Tibial nerve (tissue), 3 donors: ENCODE data around the gene ETF1.
A peak's percentile ranks its signal among the peaks of the same experiment; 100 is the strongest.

Experiments
- POLR2A ChIP-seq, 2 donors: fragments of 450-650 bp; IDR thresholded peaks; one replicate each; pipeline ENCODE4 v1.6.1; 2017; ENCODE audit warnings: antibody characterized with exemption in 2 of 2, mild to moderate bottlenecking in 2 of 2, moderate library complexity in 2 of 2
- TF ChIP-seq, protein P1 (sequence below), 5 experiments: fragments of 200-600 bp in 3 of 5; fragments of 450-650 bp in 2 of 5; sonication (generic) in 3 of 5; IDR thresholded peaks; one replicate each; pipeline ENCODE4 v1.5.1; 2016 to 2019; ENCODE audit warnings: antibody characterized with exemption in 5 of 5, mild to moderate bottlenecking in 3 of 5, moderate library complexity in 2 of 5

DNA sequence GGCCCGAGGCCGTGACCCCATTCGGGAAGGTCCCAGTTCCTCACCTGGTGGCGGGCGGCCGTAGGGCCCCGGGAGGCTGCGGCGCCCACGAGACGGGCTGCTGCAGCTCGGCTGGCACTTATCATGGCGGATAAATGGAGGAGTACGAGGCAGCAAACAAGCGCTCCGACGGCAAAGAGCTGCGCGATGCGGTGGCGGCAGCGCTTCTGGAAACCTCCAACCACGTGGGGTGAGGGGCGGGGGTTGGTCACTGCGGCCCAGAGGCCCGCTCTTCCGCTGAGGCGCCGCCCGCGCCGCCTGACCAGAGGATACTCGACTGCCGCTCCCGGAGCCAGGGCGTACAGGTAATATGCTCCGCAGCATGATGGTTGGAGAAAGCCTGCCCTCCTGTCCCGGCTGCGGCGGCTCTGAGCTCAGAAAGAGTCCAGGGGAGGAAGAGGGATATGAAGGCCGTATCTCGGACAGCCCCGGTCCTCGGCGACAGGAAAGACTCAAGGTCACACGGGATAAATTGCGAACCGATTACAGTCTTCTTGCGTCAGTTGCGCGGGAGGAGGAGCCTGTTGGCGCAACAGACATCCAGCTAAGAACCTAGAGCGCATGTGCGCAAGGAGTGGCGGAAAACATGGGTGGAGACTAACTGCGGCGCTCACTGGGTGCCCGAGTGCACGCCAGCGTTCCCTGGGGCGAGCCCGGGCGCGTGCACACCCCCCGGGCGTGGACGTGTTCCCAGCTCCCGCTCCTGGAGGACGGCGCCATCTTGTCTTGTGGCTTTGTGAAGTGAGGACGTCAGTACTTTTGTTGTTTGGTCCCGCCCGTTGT lies 32.4 kb upstream of the ETF1 start, which contains the start of gene HSPA9:
- TF ChIP-seq, protein P1, sequence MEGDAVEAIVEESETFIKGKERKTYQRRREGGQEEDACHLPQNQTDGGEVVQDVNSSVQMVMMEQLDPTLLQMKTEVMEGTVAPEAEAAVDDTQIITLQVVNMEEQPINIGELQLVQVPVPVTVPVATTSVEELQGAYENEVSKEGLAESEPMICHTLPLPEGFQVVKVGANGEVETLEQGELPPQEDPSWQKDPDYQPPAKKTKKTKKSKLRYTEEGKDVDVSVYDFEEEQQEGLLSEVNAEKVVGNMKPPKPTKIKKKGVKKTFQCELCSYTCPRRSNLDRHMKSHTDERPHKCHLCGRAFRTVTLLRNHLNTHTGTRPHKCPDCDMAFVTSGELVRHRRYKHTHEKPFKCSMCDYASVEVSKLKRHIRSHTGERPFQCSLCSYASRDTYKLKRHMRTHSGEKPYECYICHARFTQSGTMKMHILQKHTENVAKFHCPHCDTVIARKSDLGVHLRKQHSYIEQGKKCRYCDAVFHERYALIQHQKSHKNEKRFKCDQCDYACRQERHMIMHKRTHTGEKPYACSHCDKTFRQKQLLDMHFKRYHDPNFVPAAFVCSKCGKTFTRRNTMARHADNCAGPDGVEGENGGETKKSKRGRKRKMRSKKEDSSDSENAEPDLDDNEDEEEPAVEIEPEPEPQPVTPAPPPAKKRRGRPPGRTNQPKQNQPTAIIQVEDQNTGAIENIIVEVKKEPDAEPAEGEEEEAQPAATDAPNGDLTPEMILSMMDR (IDR thresholded peaks at IDR 0.05): peak in 2 of 5 experiments; percentile 65 to 67
- TF ChIP-seq POLR2A (IDR thresholded peaks at IDR 0.05): peak; percentile 78 to 93
